H1 (cell line): ENCODE measurements around the gene KCTD16. TPM values are rescaled to one million over a fixed set of nuclear protein-coding genes. Genes with fewer than 3 reads are reported as not detected.

ENCODE experiments used
- KDM5A ChIP-seq: fragments of 200-600 bp; IDR thresholded peaks from 2 replicates; pipeline ENCODE4 v1.7.1; 2012; ENCODE audit warnings: mild to moderate bottlenecking, low read length, inconsistent platforms, mixed read lengths
- POU5F1 ChIP-seq: IDR thresholded peaks from 2 replicates; pipeline ENCODE4 v1.6.1; 2011; ENCODE audit warnings: low read depth, mild to moderate bottlenecking, low read length, moderate library complexity
- SIX5 ChIP-seq: IDR thresholded peaks from 2 replicates; pipeline ENCODE4 v1.6.1; 2011; ENCODE audit warnings: mild to moderate bottlenecking, low read depth, low read length
- SP2 ChIP-seq: IDR thresholded peaks from 2 replicates; pipeline ENCODE4 v1.6.1; 2012; ENCODE audit warnings: mild to moderate bottlenecking, low read length, inconsistent platforms
- polyA plus RNA-seq, 7 experiments: library from polyadenylated mRNA; depleted of rRNA in 3 of 7; stranded (reverse) in 5 of 7; unstranded in 2 of 7; fragments of >200 nt in 5 of 7; fragments of 200-250 nt in 2 of 7; gene quantifications; 1 replicate in 5 of 7; 2 replicates in 1 of 7; 4 replicates in 1 of 7; pipeline versions ENCODE4 v1.2.1 to v1.2.3, GENCODE V29; 2011 to 2013; ENCODE audit warnings: missing spikeins in 2 of 7, mixed read lengths in 2 of 7
- total RNA-seq: library from RNA; stranded (reverse); fragmentation: NEBNext Ultra II Directional; extraction: Animal tissue kit (Norgen Biotek cat#: 25700); gene quantifications from 2 replicates; pipeline ENCODE4 v1.2.1, GENCODE V29; 2021
- TF ChIP-seq, protein P1 (sequence below): IDR thresholded peaks from 2 replicates; pipeline ENCODE4 v1.6.1; 2011; ENCODE audit warnings: low read depth, mild to moderate bottlenecking, low read length; ENCODE audit not compliant: insufficient read depth

The KCTD16 gene
- total and polyA plus RNA-seq, 2 of the 8 experiments (the other 6 are each of a cell fraction or from before 2014, with no cell fraction given), result 0.03 to 0.24 TPM

DNA sequence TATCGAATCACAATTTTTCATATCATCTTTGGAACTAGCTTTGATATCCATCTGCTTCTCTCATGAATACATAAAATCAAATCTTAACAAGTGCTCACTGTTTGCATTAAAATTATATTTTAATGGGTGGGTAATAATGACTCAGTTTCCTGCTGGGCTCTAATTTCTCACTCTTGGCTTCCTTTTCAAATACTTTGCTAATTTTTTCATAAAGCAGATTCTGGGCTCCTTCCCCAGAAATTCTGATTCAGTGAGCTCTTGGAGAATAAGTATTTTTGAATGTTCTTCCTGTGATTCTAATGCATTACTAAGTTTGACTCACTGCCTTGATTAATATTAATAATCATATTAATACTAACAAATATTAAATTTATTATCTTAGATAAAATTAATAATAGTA, 49.1 kb upstream of the KCTD16 start (continued):
- TF ChIP-seq, protein P1, sequence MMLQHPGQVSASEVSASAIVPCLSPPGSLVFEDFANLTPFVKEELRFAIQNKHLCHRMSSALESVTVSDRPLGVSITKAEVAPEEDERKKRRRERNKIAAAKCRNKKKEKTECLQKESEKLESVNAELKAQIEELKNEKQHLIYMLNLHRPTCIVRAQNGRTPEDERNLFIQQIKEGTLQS, result no peak
- TF ChIP-seq SP2 (no peak), SIX5 (no peak), KDM5A (no peak), POU5F1 (no peak)
